ENCODE results near the gene VPS13D. TPM values are rescaled to one million over a fixed set of nuclear protein-coding genes. Genes with fewer than 3 reads are reported as not detected.
A peak's percentile ranks its signal among the peaks of the same experiment; 100 is the strongest.

VPS13D gene
- total RNA-seq, 1 experiment from 2014 or later = 20.2 TPM

GRCh38 chr1:12539705-12540579 lies 310.1 kb downstream of the VPS13D start:
- no peaks in the 10 kb centered on the region; a peak in 1 of 7 replicates for H3K36me3 Mint-ChIP-seq (ENCODE audit: insufficient read depth in 1 of 3, low read depth in 3 of 3)
- H3K79me1 ChIP-seq (ENCODE audit: insufficient read depth, low read depth, low read length, poor library complexity, severe bottlenecking) = no peaks in the 10 kb centered on the region
- H3K27ac ChIP-seq (ENCODE audit: insufficient read length, low read depth, low read length) = no peak overlapping the region
- no peaks in the 10 kb centered on the region for H3K9me3 Mint-ChIP-seq
- no peaks in the 10 kb centered on the region for H4K20me1 ChIP-seq (ENCODE audit: control insufficient read depth, insufficient read depth, insufficient read length)
- H3T11ph ChIP-seq (ENCODE audit: low read length) = no peak overlapping the region
- no peak overlapping the region for H2BK12ac ChIP-seq (ENCODE audit: insufficient read length, low read depth, low read length)
- no peak overlapping the region for H3K4me2 ChIP-seq (ENCODE audit: insufficient read depth, insufficient read length, low read length)
- peak overlapping the region in 1 of 2 experiments; percentile 27; a peak in 2 of 5 replicates for H3K4me3 Mint-ChIP-seq
- H2BK120ac ChIP-seq (ENCODE audit: low read depth, low read length, poor library complexity, severe bottlenecking) = no peak overlapping the region
- no peak overlapping the region for H2BK5ac ChIP-seq (ENCODE audit: insufficient read length, low read length)
- H3K9ac ChIP-seq (ENCODE audit: extremely low read depth, insufficient read length, low read length) = no peak overlapping the region
- H2AK5ac ChIP-seq (ENCODE audit: insufficient read length, low read length) = no peak overlapping the region
- H3K27ac Mint-ChIP-seq = no peak overlapping the region
- no peaks in the 10 kb centered on the region; the same call in 1 of the 2 replicates for H3K27me3 Mint-ChIP-seq (ENCODE audit: low read depth)
- H3K4me1 Mint-ChIP-seq = peaks cover 5 to 31% of the 10 kb centered on the region in 2 experiments
- H2BK15ac ChIP-seq (ENCODE audit: low read depth, low read length) = no peak overlapping the region
- H4K91ac ChIP-seq (ENCODE audit: insufficient read length, low read depth, low read length) = no peak overlapping the region
- H3K27me3 ChIP-seq (ENCODE audit: insufficient read depth, low read length) = no peaks in the 10 kb centered on the region
- no peaks in the 10 kb centered on the region; the same call in 1 of the 2 replicates for H3K4me1 ChIP-seq (ENCODE audit: insufficient read depth, low read length)
- H3K9me3 ChIP-seq (ENCODE audit: control insufficient read depth, low read depth, low read length) = no peaks in the 10 kb centered on the region
- H3K18ac ChIP-seq (ENCODE audit: insufficient read length, low read depth, low read length) = no peak overlapping the region
- H2BK20ac ChIP-seq (ENCODE audit: low read depth, low read length, poor library complexity, severe bottlenecking) = no peak overlapping the region
- H3K4ac ChIP-seq (ENCODE audit: low read depth, low read length) = no peak overlapping the region
- no CpG with 5 or more reads among the region's 34 CpGs for WGBS (ENCODE audit: extremely low coverage, insufficient read length, low lambda C conversion rate)
- H4K5ac ChIP-seq (ENCODE audit: insufficient read length, low read depth, low read length) = no peak overlapping the region
- H3K23ac ChIP-seq (ENCODE audit: insufficient read length, low read depth, low read length) = no peak overlapping the region
- H3K14ac ChIP-seq (ENCODE audit: insufficient read depth, low read length) = no peak overlapping the region
- H4K8ac ChIP-seq (replicated peaks; ENCODE audit: insufficient read length, low read depth, low read length) = no peak overlapping the region
- no peaks in the 10 kb centered on the region for H3K23me2 ChIP-seq (ENCODE audit: insufficient read length, low read depth, low read length, poor library complexity, severe bottlenecking)
- no peaks in the 10 kb centered on the region for H3K79me2 ChIP-seq (ENCODE audit: insufficient read depth, low read length)
- no peak overlapping the region for H3K56ac ChIP-seq (ENCODE audit: insufficient read length, low read depth, low read length)
- H2AFZ ChIP-seq (ENCODE audit: low read length) = no peak overlapping the region
- peak; percentile 69 for DNase-seq
- TF ChIP-seq CTCF (conservative IDR thresholded peaks at IDR 0.05) = no peak

Measured in H9 (cell line).